G401.6 (cell line): ENCODE results near the gene CUL2.
"Not testable (repeated sequence)": the region's sequence is repeated elsewhere in the genome, so short reads cannot be mapped to it uniquely, and the experiment has no call there.

Source experiments
- FAIRE-seq: peaks from 2 replicates; lab custom pipeline; 2012; peaks lifted over from hg19 to GRCh38; lab: Jason Lieb, UNC

CUL2 gene

GRCh38 chr10:35017608-35018007 is 72.5 kb downstream of the CUL2 start:
- FAIRE-seq: no peak

GRCh38 chr10:35015843-35016408 is 74.2 kb downstream of the CUL2 start:
- FAIRE-seq: no peak

- FAIRE-seq: no peak
Measured at GRCh38 chr10:35012781-35013180, 77.4 kb downstream of the CUL2 start.

- FAIRE-seq: no peak
Measured at GRCh38 chr10:35011771-35012191, 78.4 kb downstream of the CUL2 start.

GRCh38 chr10:35007858-35008301 is 82.3 kb downstream of the CUL2 start:
- FAIRE-seq: no peak

GRCh38 chr10:35006836-35007235 is 83.3 kb downstream of the CUL2 start:
- peak; percentile 41 for FAIRE-seq

GRCh38 chr10:35005868-35006267 is 84.3 kb downstream of the CUL2 start:
- no peak for FAIRE-seq

- no peak for FAIRE-seq
Measured at GRCh38 chr10:35004651-35005050, 85.5 kb downstream of the CUL2 start.

GRCh38 chr10:35003906-35004305 is 86.2 kb downstream of the CUL2 start:
- FAIRE-seq: no peak

GRCh38 chr10:35000936-35001335 is 89.2 kb downstream of the CUL2 start:
- FAIRE-seq: no peak

GRCh38 chr10:34999532-34999931 is 90.6 kb downstream of the CUL2 start:
- FAIRE-seq: no peak

GRCh38 chr10:34998940-34999339 is 91.2 kb downstream of the CUL2 start:
- FAIRE-seq: no peak

GRCh38 chr10:34996843-34997242 is 93.3 kb downstream of the CUL2 start:
- no peak for FAIRE-seq

GRCh38 chr10:34995925-34996324 is 94.2 kb downstream of the CUL2 start:
- no peak for FAIRE-seq

GRCh38 chr10:34994565-34995142 is 95.5 kb downstream of the CUL2 start:
- peak; percentile 71 for FAIRE-seq

- FAIRE-seq: no peak
Measured at GRCh38 chr10:34993782-34994181, 96.4 kb downstream of the CUL2 start.

GRCh38 chr10:34991117-34991516 is 99.0 kb downstream of the CUL2 start:
- not testable (repeated sequence) for FAIRE-seq

- no peak for FAIRE-seq
Measured at GRCh38 chr10:34988397-34989067, 101.6 kb downstream of the CUL2 start.

- FAIRE-seq: no peak
Measured at GRCh38 chr10:34985823-34986222, 104.3 kb downstream of the CUL2 start.

- no peak for FAIRE-seq
Measured at GRCh38 chr10:34985146-34985545, 105.0 kb downstream of the CUL2 start.

- no peak for FAIRE-seq
Measured at GRCh38 chr10:34981844-34982243, 108.3 kb downstream of the CUL2 start.

GRCh38 chr10:34979938-34980337 is 110.2 kb downstream of the CUL2 start:
- no peak for FAIRE-seq

- no peak for FAIRE-seq
Measured at GRCh38 chr10:34978080-34978479, 112.1 kb downstream of the CUL2 start.

- FAIRE-seq: not testable (repeated sequence)
Measured at GRCh38 chr10:34976380-34976910, 113.7 kb downstream of the CUL2 start.
